ENCODE data around the gene DIAPH2.

The DIAPH2 gene

DNA sequence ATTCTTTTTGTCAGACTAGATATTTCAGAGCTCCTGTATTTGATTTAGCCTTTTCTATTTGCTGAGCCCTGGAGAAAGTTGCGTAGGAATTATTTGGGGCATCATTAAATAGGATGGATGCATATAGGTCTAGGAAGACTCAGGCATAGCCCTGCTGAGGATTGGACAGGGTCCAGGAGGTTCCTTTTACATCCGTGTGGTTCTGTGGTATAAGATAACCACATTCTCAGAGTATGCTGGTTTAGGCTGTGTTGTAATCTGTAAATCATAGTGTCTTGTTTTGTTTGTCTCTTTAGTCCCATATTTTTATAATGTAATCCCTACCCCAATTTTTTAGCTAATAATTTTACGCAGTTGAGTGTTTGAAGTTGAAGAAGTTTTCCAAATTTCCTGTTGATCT, 712.7 kb downstream of the DIAPH2 start:
- Histone ChIP-seq H3K36me3 (ENCODE audit: control insufficient read depth in 2 of 2, insufficient read depth in 1 of 2, low read length in 2 of 2) (no peaks in the 10 kb centered on the region), H3K27ac (ENCODE audit: extremely low read depth, low read depth, low read length) (no peak overlapping the region), H3K4me1 (ENCODE audit: control insufficient read depth, insufficient read depth, low read length) (no peaks in the 10 kb centered on the region), H3K9me3 (ENCODE audit: control insufficient read depth, insufficient read depth, low read depth, low read length) (no peaks in the 10 kb centered on the region; the same call in 1 of the 2 replicates), H3K4me3 (ENCODE audit: low read depth, low read length) (no peak overlapping the region)
- no peak for TF ChIP-seq ZNF433 (tag by site-specific recombination; IDR thresholded peaks at IDR 0.05; ENCODE audit: low read depth)
- TF ChIP-seq ZNF202 (tag by site-specific recombination; IDR thresholded peaks at IDR 0.05; ENCODE audit: borderline replicate concordance), result no peak
- no peak for TF ChIP-seq ZNF768 (tag by site-specific recombination; IDR thresholded peaks at IDR 0.05)
- CTCF ChIA-PET, result no interaction called here
- POLR2A ChIA-PET, result no interaction called here

DNA sequence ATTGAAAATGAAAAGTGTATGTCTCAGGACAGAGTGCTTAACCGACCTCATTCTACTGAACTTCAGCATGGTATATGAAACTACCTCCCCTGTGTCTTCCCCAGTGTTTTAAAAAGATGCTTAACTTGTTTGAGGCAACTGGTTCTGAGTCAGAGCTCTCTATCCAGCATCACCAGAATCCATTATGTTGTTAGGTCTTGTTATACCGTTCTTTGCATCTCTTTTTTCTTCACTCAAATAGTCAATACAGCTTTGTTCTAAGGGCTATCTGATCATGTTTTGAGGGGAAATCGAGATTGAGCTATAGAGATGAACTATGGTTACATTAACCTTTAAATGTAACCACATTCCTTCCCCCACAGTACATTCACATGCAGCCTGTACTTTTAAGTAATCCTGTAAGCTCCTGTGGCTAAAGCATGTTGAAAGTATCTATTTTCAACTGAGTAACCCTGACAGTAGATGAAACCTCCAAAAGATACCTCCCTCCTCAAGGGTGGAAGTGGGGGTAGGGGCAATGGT, 713.4 kb downstream of the DIAPH2 start:
- no peaks in the 10 kb centered on the region for H3K4me1 ChIP-seq (ENCODE audit: control insufficient read depth, insufficient read depth, low read length)
- H3K4me3 ChIP-seq (ENCODE audit: low read depth, low read length), result no peak overlapping the region
- TF ChIP-seq ZNF837 (tag by site-specific recombination; IDR thresholded peaks at IDR 0.05), result no peak
- no peak for TF ChIP-seq ZNF701 (tag by site-specific recombination; IDR thresholded peaks at IDR 0.05)
- TF ChIP-seq ZBTB10 (tag by site-specific recombination; IDR thresholded peaks at IDR 0.05), result no peak
- TF ChIP-seq ZNF404 (tag by site-specific recombination; IDR thresholded peaks at IDR 0.05), result no peak
- TF ChIP-seq ZSCAN16 (tag by site-specific recombination; IDR thresholded peaks at IDR 0.05), result no peak
- TF ChIP-seq ZNF549 (tag by site-specific recombination; IDR thresholded peaks at IDR 0.05), result no peak
- no peak for TF ChIP-seq ELK4 (IDR thresholded peaks at IDR 0.05; ENCODE audit: borderline replicate concordance, low read depth, low read length)
- TF ChIP-seq ZNF26 (tag by site-specific recombination; IDR thresholded peaks at IDR 0.05), result no peak
- no peak for TF ChIP-seq ZNF174 (tag by site-specific recombination; IDR thresholded peaks at IDR 0.05)
- no peak for TF ChIP-seq ZBTB17 (tag by site-specific recombination; IDR thresholded peaks at IDR 0.05)
- no peak overlapping the region for H3K27ac ChIP-seq (ENCODE audit: extremely low read depth, low read depth, low read length)
- no peaks in the 10 kb centered on the region for H3K36me3 ChIP-seq (ENCODE audit: control insufficient read depth in 2 of 2, insufficient read depth in 1 of 2, low read length in 2 of 2)
- POLR2A ChIA-PET, result no interaction called here
- CTCF ChIA-PET, result no interaction called here
- H3K9me3 ChIP-seq (ENCODE audit: control insufficient read depth, insufficient read depth, low read depth, low read length), result no peaks in the 10 kb centered on the region; the same call in 1 of the 2 replicates

DNA sequence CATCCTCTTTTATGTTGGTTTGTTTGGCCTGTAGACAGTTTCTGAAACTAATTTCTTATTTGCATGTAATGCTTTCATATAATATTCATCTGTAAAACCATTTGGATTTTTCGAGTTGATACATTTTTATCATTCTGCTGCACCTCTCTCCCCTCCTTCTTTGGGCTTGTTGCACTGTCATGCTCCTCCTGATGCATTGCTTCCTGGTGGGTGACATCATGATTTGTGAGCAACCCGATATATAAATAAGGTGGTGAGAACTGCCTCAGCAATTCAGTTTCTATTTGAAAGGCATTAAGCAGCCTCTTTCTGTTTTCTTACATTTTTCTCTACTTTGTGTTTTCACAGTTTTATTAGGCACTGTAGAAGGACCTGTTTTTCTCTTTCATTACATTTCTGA, 714.8 kb downstream of the DIAPH2 start:
- TF ChIP-seq ZEB2 (tag by site-specific recombination; IDR thresholded peaks at IDR 0.05), result no peak
- no peak for TF ChIP-seq ZNF449 (tag by site-specific recombination; IDR thresholded peaks at IDR 0.05)
- no peak for TF ChIP-seq ZNF549 (tag by site-specific recombination; IDR thresholded peaks at IDR 0.05)
- Histone ChIP-seq H3K4me3 (ENCODE audit: low read depth, low read length) (no peak overlapping the region), H3K4me1 (ENCODE audit: control insufficient read depth, insufficient read depth, low read length) (no peaks in the 10 kb centered on the region), H3K27ac (ENCODE audit: extremely low read depth, low read depth, low read length) (no peak overlapping the region), H3K9me3 (ENCODE audit: control insufficient read depth, insufficient read depth, low read depth, low read length) (no peaks in the 10 kb centered on the region; the same call in 1 of the 2 replicates), H3K36me3 (ENCODE audit: control insufficient read depth in 2 of 2, insufficient read depth in 1 of 2, low read length in 2 of 2) (no peaks in the 10 kb centered on the region)
- CTCF ChIA-PET, result no interaction called here
- POLR2A ChIA-PET, result no interaction called here

All from HEK293 (cell line).